T-helper 2 cell treated with Interferon-gamma antibody and Interleukin-4, amounts not matched to agents 100 ng/mL and 5 ng/mL, for 36 hours (primary cell): ENCODE measurements around the gene OSBP2. TPM values are rescaled to one million over a fixed set of nuclear protein-coding genes. Genes with fewer than 3 reads are reported as not detected.
"Not testable (repeated sequence)": the region's sequence is repeated elsewhere in the genome, so short reads cannot be mapped to it uniquely, and the experiment has no call there.

Experiments
- intact Hi-C: fragments of 100-400 bp; cut with micrococcal nuclease; formaldehyde crosslinking; loops from one replicate; pipeline ENCODE4 v1.15.1; 2023
- total RNA-seq: library from RNA; stranded (reverse); gene quantifications from 2 replicates; pipeline ENCODE4 v1.2.3, GENCODE V29; 2022

OSBP2 gene
- total RNA-seq, 1 donor from 2014 or later = 1.2 TPM

GRCh38 chr22:30754521-30754920 is 59.8 kb downstream of the OSBP2 start:
- intact Hi-C loops = no loop called here

DNA sequence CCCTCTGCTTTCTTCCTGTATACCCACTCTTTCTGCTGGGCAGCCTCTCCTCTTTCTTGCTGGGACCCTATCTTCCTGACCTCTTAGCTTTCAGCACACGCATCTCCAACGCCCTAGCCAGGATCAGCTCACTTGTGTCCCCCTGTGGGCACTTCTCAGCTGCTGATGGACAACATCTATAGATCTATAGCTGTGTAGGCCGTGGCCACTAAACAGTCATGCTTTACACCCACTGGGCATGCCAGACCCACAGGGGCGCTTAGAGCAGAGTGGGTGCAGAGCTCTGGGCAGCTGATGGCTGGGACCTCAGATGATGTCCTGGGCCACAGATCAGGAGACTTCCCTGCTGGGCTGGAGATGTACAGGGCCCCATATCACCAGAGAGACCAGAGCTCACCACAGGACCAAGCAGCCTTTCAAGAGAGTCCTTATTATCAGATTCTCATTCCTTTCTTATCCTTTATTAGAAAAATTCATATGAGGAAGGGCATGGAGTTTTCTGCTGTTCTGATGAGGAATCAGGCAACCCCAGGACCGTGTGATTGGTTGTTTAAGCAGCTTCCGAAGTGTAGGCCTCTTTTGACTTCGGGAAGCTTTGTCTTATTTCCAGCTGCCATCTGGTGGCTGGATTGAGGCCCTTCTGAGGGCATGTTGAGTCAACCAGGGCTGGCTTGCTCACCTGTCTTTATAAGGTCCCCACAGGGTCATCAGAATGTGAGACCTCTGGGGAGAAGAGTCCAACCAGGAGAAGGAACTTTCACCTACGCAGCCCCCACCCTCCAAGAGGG is 60.5 kb downstream of the OSBP2 start:
- intact Hi-C loops = no loop called here

DNA sequence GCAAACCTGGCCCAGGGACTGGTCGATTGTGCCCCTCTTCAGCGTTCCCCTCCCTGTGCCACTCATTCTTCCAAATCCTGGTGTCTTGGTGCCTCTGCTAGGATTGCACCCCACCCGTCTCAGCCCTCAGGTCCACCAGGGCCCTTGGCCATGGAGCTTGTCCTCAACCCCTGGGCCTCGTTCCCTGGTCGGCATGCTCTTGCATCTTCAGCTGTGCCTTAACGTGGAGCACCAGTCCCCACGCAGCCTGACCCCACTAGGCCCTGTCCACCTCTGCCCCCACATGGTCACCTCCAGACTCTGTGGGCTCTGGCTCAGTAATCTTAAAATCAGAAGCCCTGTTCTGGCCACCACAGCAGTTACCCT is 61.1 kb downstream of the OSBP2 start:
- intact Hi-C loops = no loop called here

DNA sequence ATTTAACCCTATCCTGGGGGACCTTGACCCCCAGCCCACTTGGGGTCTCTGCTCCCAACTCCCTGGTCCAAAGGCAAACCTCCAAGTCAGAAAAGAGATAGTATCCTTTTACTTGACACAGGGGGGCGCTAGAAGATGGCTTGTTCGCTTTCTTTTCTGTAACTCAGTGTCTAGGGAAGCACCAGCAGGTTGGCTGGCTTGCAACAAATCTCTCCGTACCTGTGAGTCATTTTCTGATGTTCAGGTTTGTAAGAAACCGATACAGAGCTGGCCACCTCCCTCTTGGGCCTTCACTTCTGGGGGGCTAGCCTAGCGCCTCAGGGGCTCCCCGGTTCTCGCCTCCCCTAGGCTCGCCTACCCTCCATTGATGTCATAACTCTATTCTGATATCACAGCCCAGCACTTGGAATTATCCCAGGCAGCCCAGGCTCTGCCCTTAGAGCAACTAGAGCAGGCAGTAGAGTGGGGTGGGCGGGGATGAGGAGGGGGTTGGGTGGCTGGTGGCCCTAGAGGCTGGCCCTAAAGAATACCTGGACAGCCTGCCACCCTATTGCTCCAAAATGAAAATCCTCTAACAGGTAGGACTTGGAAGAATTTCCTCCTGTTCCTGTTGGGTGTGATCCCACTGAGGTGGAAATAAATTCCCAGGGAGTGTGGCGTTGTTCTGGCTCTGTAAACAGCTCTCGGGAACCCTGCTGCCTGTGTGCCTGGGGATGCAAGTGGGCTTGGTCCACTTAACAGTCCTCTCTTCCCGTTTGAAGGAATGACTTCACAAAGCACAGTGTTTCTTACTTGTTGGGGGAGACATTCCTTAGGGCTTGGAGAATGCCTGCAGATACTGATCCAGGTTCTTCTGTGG is 69.4 kb downstream of the OSBP2 start:
- intact Hi-C loops = loop anchor here (1.0 to 2.0 kb wide), 2 partner anchors 156 to 321 kb away; no protein-coding TSS in a partner anchor

DNA sequence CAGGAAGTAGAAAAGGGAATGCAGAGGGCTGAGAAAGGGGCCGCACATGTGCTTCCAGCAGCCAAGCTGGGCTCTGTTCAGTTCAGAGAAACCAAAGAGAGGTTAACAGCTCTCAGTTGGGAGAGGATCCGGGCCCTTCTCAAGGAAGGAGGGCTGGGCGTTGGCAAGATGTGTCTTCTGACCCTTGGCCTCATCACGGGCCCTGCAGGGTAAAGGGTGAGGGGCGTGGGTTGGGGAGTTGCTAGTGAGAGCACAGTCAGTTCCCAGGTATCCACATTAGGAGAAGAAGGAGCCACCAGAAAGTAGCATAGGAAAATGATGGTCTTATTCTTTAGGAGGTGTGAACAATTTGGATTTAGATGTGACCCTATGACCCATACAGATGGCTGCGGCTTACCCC is 73.0 kb downstream of the OSBP2 start:
- intact Hi-C loops = no loop called here

DNA sequence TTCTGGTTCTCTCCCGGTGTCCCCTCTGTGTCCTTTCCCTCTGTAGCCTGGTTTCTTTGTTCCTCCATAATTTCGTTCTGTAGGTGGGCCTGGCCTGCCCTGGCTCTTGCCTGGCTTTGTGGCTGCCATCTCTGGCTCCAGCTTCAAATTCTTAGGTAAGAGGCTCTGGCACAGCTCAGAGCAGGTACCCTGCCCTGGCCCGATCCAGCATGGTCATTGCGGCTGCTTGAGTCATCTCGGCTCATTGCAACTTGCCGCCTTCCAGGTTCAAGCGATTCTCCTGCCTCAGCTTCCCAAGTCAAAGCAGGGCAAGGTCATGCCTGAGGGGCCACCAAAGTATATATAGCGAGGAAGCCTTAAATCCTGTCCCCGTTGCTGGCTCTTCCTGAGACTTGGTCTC is 76.0 kb downstream of the OSBP2 start:
- intact Hi-C loops = no loop called here

DNA sequence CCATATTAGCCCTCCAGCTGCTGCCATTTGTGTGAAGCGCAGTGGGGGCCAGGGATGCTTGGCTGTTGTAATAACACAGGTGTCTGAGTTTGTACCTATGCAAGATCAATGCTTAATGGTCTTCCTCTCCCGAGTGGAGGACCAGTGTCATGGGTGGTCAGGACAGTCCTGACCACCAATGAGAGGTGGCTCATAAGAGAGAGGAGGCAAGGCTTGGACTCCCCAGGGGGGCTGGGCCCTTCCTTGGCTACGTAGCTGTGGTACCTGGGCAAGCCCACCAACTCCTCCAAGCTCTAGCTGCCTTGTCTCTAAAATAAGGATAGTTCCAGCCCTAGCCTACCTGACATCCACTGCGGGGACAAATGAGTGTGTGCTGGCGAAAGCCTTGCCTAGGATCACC is 79.2 kb downstream of the OSBP2 start:
- intact Hi-C loops = no loop called here

- intact Hi-C loops = no loop called here
Measured at GRCh38 chr22:30774566-30774965, 79.9 kb downstream of the OSBP2 start.

GRCh38 chr22:30776476-30776875 is 81.8 kb downstream of the OSBP2 start:
- intact Hi-C loops = no loop called here

- intact Hi-C loops = not testable (repeated sequence)
Measured at GRCh38 chr22:30777146-30777545, 82.5 kb downstream of the OSBP2 start.

DNA sequence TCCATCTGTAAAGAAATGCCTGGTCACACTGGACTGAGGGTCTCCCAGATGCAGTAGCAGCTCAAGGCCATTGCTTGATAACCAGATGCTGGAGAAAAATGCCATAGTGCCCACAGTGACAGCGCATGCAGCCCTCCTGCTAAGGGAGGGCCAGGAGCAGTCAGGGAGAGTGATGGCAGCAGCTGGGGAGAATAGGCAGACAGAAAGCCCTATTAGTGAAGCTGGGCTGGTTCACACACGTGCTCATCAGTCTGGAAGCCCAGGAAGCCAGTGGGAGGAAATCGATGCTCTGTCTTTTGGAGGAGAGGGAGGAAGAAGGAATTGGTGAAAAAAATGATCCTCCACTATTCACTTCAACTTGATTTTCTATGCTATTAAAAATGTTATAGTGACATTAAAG is 82.9 kb downstream of the OSBP2 start:
- intact Hi-C loops = no loop called here

GRCh38 chr22:30778261-30778660 is 83.6 kb downstream of the OSBP2 start:
- intact Hi-C loops = no loop called here

GRCh38 chr22:30780026-30780425 is 85.4 kb downstream of the OSBP2 start:
- intact Hi-C loops = no loop called here

DNA sequence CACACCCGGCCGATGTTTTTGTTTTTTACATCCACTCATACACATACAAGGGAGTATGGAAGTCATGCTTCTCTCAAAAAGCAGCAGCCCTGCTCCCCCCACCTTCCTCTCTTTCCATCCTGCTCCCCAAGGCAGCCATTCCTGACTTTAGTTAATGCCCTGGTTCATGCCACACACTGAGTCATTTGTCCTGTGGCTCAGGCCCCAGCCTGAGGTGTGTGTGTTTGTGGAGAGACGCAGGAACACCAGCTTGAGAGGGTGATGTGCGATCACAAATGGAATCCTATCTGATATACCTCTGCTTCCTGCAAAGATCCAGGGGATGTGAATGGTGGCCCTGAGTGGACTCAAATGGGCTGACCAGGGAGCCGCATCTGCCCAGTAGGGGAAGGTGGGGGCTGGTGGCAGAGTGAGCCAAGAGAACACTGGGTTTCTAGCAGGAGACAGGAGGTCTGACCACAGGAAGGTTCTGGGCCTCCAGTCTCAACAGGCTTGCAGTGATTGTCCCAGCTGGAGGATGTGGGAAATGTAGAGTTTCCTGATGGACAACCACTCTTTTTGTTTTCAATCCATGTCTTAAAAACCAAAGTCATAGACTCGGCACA is 86.7 kb downstream of the OSBP2 start:
- intact Hi-C loops = no loop called here

- intact Hi-C loops = no loop called here
Measured at GRCh38 chr22:30782613-30783012, 87.9 kb downstream of the OSBP2 start.

DNA sequence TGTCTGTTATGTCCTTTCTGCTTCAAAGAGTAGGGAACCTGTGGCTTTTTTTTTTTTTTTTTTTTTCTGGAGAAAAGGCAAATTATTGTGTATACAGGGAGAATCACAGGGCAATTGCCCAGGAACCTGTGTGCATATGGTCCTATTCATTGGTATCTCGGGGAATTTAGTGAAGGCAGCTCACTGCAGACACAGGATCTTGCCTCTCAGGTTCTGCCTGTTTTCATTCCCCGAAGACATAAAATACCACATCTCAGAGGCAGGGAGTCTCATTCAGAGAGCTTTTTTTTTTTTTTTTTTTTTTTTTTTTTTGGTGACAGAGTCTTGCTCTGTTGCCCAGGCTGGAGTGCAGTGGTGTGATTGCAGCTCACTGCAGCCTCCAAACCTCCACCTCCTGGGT is 88.3 kb downstream of the OSBP2 start:
- intact Hi-C loops = no loop called here

- intact Hi-C loops = no loop called here
Measured at GRCh38 chr22:30785527-30785926, 90.9 kb downstream of the OSBP2 start.

GRCh38 chr22:30790366-30790765 is 95.7 kb downstream of the OSBP2 start:
- intact Hi-C loops = no loop called here

DNA sequence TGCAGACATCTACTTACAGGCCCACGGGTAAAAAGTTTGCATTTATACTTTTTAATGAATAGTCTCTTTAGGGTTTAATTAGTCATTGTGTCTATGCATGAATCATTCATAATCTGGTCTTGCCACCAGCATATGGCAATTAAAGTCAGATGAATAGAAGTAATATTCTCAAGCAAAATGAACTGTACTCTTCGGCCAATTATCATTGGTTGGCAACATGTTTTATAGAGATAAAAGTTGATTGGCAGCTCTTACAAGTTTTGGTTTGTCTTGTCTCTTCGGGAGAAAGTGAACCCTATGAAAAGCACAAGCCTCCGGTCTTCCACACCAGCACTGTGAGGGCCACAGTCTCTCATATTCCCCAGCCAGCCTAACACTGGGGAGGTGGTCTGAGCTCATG is 97.8 kb downstream of the OSBP2 start:
- intact Hi-C loops = no loop called here

- intact Hi-C loops = no loop called here
Measured at GRCh38 chr22:30795118-30795517, 100.4 kb downstream of the OSBP2 start.

DNA sequence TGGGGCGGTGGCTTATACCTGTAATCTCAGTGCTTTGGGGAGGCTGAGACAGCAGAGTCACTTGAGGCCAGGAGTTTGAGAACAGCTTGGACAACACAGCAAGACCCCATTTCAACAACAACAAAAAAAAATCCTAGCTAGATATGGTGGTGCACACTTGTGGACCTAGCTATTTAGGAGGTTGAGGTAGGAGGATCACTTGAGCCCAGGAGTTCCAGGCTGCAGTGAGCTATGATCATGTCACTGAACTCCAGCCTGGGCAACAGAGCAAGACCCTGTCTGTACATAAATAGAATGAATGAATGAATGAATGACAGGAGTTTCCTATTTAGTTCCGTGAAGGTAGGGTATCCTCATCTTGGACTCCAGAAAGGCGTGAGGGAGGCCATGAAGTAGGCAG is 107.0 kb downstream of the OSBP2 start:
- intact Hi-C loops = no loop called here
